Cardiac fibroblast (primary cell): ENCODE results near the gene SLC16A3.

Source experiments
- DNase-seq, 2 donors: peaks; one replicate each; pipeline versions ENCODE4 v3.0.0 to v3.0.0-alpha.2; 2010; ENCODE audit warnings: low read depth in 2 of 2
- H3K4me3 ChIP-seq, 2 donors: replicated peaks in 1 of 2; 1 replicate in 1 of 2; 2 replicates in 1 of 2; pipeline ENCODE4 v1.5.1; 2011; ENCODE audit warnings: low read depth in 2 of 2, low read length in 2 of 2, mild to moderate bottlenecking in 2 of 2, moderate library complexity in 1 of 2
- CTCF ChIP-seq: IDR thresholded peaks from one replicate; pipeline ENCODE4 v1.5.1; 2011; ENCODE audit warnings: low read depth, mild to moderate bottlenecking, low read length, inconsistent platforms

Gene SLC16A3

GRCh38 chr17:82266142-82266541 lies 37.3 kb downstream of the SLC16A3 start:
- no peak for DNase-seq
- TF ChIP-seq CTCF = no peak
- no peak overlapping the region for H3K4me3 ChIP-seq

GRCh38 chr17:82267575-82268379 lies 38.9 kb downstream of the SLC16A3 start:
- H3K4me3 ChIP-seq = peak overlapping the region; percentile 17 to 40
- TF ChIP-seq CTCF = peak; percentile 1
- DNase-seq = peak; percentile 94 to 98

- no peak overlapping the region for H3K4me3 ChIP-seq
- TF ChIP-seq CTCF = no peak
These were observed 40.5 kb downstream of the SLC16A3 start for GRCh38 chr17:82269138-82269881.

GRCh38 chr17:82269882-82270500 lies 41.1 kb downstream of the SLC16A3 start:
- TF ChIP-seq CTCF = no peak
- H3K4me3 ChIP-seq = no peak overlapping the region
- no peak for DNase-seq

More at GRCh38 chr17:82269138-82269881, 40.5 kb downstream of the SLC16A3 start:
- DNase-seq = no peak

GRCh38 chr17:82270651-82271050 lies 41.8 kb downstream of the SLC16A3 start:
- no peak overlapping the region for H3K4me3 ChIP-seq
- TF ChIP-seq CTCF = no peak
- no peak for DNase-seq

GRCh38 chr17:82271401-82271800 lies 42.6 kb downstream of the SLC16A3 start:
- H3K4me3 ChIP-seq = peak overlapping the region in 1 of 2 donors; percentile 82
- DNase-seq = no peak
- no peak for TF ChIP-seq CTCF
